PC-3 (cell line): Measurements from ENCODE around the gene LPCAT4. TPM values are rescaled to one million over a fixed set of nuclear protein-coding genes. Genes with fewer than 3 reads are reported as not detected.

ENCODE experiments used
- ATAC-seq: fragments of 200-7000 bp; cut with Tn5 transposase; 2 replicates; pipeline ENCODE4 v1.9.1; 2020; ENCODE audit warnings: mild to moderate bottlenecking, moderate library complexity
- BruUV-seq: library from RNA; stranded (reverse); fragments of 400-500 nt; replicated peaks from 2 replicates; lab custom pipeline; 2021; lab: Mats Ljungman, UMichigan
- CTCF ChIA-PET: fragments of 300-600 bp; sonication (Branson Sonifier 250); formaldehyde crosslinking; loops from one replicate; lab custom pipeline; 2022; ENCODE audit warnings: antibody characterized with exemption; lab: Charles Lee
- POLR2A ChIA-PET: fragments of 300-600 bp; sonication (Branson Sonifier 250); formaldehyde crosslinking; loops from one replicate; lab custom pipeline; 2022; ENCODE audit warnings: antibody characterized with exemption; ENCODE audit not compliant: unreplicated experiment; lab: Charles Lee
- DNase-seq: peaks from one replicate; pipeline ENCODE4 v3.0.0-alpha.2; 2015
- H2AFZ ChIP-seq: fragments of 300-600 bp; sonication (generic); 2 replicates; pipeline ENCODE4 v1.6.0; 2016; ENCODE audit warnings: antibody characterized with exemption, low read length
- H3F3A ChIP-seq: fragments of 300-600 bp; sonication (generic); one replicate; pipeline ENCODE4 v1.6.0; 2017; ENCODE audit warnings: antibody characterized with exemption, low read length, control low read depth, mild to moderate bottlenecking; ENCODE audit not compliant: unreplicated experiment
- H3K27ac ChIP-seq: fragments of 300-600 bp; sonication (generic); 2 replicates; pipeline ENCODE4 v1.5.1; 2016; ENCODE audit warnings: mild to moderate bottlenecking, low read length
- H3K27me3 ChIP-seq: fragments of 300-600 bp; sonication (generic); 2 replicates; pipeline ENCODE4 v1.6.1; 2016; ENCODE audit warnings: low read length, mixed read lengths
- H3K36me3 ChIP-seq: fragments of 300-600 bp; sonication (generic); 2 replicates; pipeline ENCODE4 v1.6.1; 2016; ENCODE audit warnings: low read depth, mixed run types, low read length, mixed read lengths
- H3K4me1 ChIP-seq: fragments of 300-600 bp; sonication (generic); 2 replicates; pipeline ENCODE4 v1.5.1; 2016; ENCODE audit warnings: low read length; ENCODE audit not compliant: insufficient read depth
- H3K4me2 ChIP-seq: fragments of 300-600 bp; sonication (generic); 2 replicates; pipeline ENCODE4 v1.6.0; 2016; ENCODE audit warnings: low read length
- H3K4me3 ChIP-seq: fragments of 300-600 bp; sonication (generic); 2 replicates; pipeline ENCODE4 v1.5.1; 2016; ENCODE audit warnings: mild to moderate bottlenecking, low read length, mixed read lengths
- H3K79me2 ChIP-seq: fragments of 300-600 bp; sonication (generic); 2 replicates; pipeline ENCODE4 v1.6.1; 2017; ENCODE audit warnings: low read length, mixed read lengths
- H3K9ac ChIP-seq: fragments of 300-600 bp; sonication (generic); 2 replicates; pipeline ENCODE4 v1.6.0; 2016; ENCODE audit warnings: mild to moderate bottlenecking, low read length
- H3K9me2 ChIP-seq: fragments of 300-600 bp; sonication (generic); replicated peaks from 2 replicates; pipeline ENCODE4 v1.6.1; 2016; ENCODE audit warnings: mixed run types, low read length, mixed read lengths
- H3K9me3 ChIP-seq: fragments of 300-600 bp; sonication (generic); 2 replicates; pipeline ENCODE4 v1.6.1; 2016; ENCODE audit warnings: low read length, mixed read lengths
- H4K20me1 ChIP-seq: fragments of 300-600 bp; sonication (generic); 2 replicates; pipeline ENCODE4 v1.6.1; 2016; ENCODE audit warnings: low read length, mixed read lengths
- EZH2 ChIP-seq: fragments of 300-600 bp; sonication (generic); IDR thresholded peaks from one replicate; pipeline ENCODE4 v1.6.1; 2017; ENCODE audit warnings: antibody characterized with exemption, mild to moderate bottlenecking, low read length; ENCODE audit not compliant: unreplicated experiment
- EZH2phosphoT487 ChIP-seq: fragments of 300-600 bp; sonication (generic); IDR thresholded peaks from 2 replicates; pipeline ENCODE4 v1.6.1; 2018; ENCODE audit warnings: mild to moderate bottlenecking, antibody characterized with exemption, low read length, borderline replicate concordance
- intact Hi-C: fragments of 100-400 bp; cut with micrococcal nuclease; formaldehyde crosslinking; loops from 2 replicates; pipeline ENCODE4 v1.9.0; 2023
- total RNA-seq: library from RNA; depleted of rRNA; stranded (reverse); fragments of >200 nt; gene quantifications from 2 replicates; pipeline ENCODE4 v1.2.3, GENCODE V29; 2014
- TF ChIP-seq, protein P1 (sequence below): fragments of 300-600 bp; sonication (generic); conservative IDR thresholded peaks from 2 replicates; pipeline ENCODE4 v1.5.1; 2017; ENCODE audit warnings: antibody characterized with exemption, low read depth, mild to moderate bottlenecking, low read length

Gene LPCAT4
- total RNA-seq, 1 experiment from 2014 or later = 37.0 TPM

- Histone ChIP-seq H3K4me2 (no peak overlapping the region), H3K4me3 (no peak overlapping the region), H3K9me2 (no peaks in the 10 kb centered on the region), H2AFZ (no peak overlapping the region), H3K36me3 (no peaks in the 10 kb centered on the region), H3K79me2 (0 out of 2 replicates have a peak, but pooled peaks cover 3% of the 10 kb centered on the region), H3F3A (no peaks in the 10 kb centered on the region), H3K9me3 (no peaks in the 10 kb centered on the region), H4K20me1 (no peaks in the 10 kb centered on the region), H3K4me1 (no peaks in the 10 kb centered on the region), H3K9ac (no peak overlapping the region), H3K27ac (no peak overlapping the region), H3K27me3 (no peaks in the 10 kb centered on the region)
- BruUV-seq = no TSS peak
- ChIA-PET POLR2A (no interaction called here), CTCF (no interaction called here)
- intact Hi-C loops = no loop called here
- TF ChIP-seq, protein P1, sequence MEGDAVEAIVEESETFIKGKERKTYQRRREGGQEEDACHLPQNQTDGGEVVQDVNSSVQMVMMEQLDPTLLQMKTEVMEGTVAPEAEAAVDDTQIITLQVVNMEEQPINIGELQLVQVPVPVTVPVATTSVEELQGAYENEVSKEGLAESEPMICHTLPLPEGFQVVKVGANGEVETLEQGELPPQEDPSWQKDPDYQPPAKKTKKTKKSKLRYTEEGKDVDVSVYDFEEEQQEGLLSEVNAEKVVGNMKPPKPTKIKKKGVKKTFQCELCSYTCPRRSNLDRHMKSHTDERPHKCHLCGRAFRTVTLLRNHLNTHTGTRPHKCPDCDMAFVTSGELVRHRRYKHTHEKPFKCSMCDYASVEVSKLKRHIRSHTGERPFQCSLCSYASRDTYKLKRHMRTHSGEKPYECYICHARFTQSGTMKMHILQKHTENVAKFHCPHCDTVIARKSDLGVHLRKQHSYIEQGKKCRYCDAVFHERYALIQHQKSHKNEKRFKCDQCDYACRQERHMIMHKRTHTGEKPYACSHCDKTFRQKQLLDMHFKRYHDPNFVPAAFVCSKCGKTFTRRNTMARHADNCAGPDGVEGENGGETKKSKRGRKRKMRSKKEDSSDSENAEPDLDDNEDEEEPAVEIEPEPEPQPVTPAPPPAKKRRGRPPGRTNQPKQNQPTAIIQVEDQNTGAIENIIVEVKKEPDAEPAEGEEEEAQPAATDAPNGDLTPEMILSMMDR = no peak
- no peak for TF ChIP-seq EZH2phosphoT487
- no peak for TF ChIP-seq EZH2
- ATAC-seq (no peak), DNase-seq (no peak)
Observed at GRCh38 chr15:34325368-34325767, 41.6 kb downstream of the LPCAT4 start.

DNA sequence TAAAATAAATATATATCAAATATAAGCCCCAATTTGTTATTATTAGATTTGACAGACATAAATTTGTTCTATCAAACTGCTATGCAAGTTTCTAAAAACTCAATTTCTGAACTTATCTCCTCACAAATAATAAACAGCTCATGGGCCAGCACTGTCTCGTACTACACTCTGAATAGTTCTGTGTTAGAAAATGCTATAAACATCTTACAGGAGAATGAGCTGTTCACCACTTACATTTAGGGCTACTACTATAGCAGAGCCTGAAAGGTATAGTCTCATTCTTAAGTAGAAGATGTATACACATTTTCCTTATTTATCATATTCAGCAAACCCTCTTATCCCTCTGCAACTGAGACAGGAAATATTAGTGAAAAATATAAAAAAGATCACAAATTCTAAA lies 42.1 kb downstream of the LPCAT4 start:
- Histone ChIP-seq H3K9ac (no peak overlapping the region), H2AFZ (no peak overlapping the region), H3K4me3 (no peak overlapping the region), H3K9me3 (no peaks in the 10 kb centered on the region), H3K4me1 (no peaks in the 10 kb centered on the region), H3K79me2 (peaks cover 3% of the 10 kb centered on the region; the same call in 1 of the 2 replicates), H3K4me2 (no peak overlapping the region), H3K27me3 (no peaks in the 10 kb centered on the region), H4K20me1 (no peaks in the 10 kb centered on the region), H3F3A (no peaks in the 10 kb centered on the region), H3K9me2 (no peaks in the 10 kb centered on the region), H3K36me3 (no peaks in the 10 kb centered on the region), H3K27ac (no peak overlapping the region)
- POLR2A ChIA-PET = no interaction called here
- CTCF ChIA-PET = no interaction called here
- no TSS peak for BruUV-seq
- ATAC-seq (no peak), DNase-seq (no peak)
- TF ChIP-seq EZH2phosphoT487 (no peak), EZH2 (no peak)
- TF ChIP-seq, protein P1 = no peak
- intact Hi-C loops = no loop called here

DNA sequence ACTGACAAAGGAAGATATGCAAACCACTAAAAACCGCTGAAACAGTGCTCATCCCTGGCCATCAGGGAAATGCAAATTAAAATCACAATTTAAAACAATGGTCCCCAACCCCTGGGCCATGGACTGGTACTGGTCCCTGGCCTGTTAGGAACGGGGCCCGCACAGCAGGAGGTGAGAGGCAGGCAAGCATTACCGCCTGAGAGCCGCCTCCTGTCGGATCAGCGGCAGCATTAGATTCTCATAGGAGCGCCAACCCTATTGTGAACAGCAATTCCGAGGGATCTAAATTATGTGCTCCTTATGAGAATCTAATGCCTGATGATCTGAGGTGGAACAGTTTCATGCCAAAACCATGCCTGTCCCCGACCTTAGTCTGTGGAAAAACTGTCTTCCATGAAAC lies 43.8 kb downstream of the LPCAT4 start:
- CTCF ChIA-PET = no interaction called here

More for the DNA sequence above, 43.8 kb downstream of the LPCAT4 start:
- H3K79me2 ChIP-seq = peaks cover 1% of the 10 kb centered on the region; the same call in 1 of the 2 replicates
- no peak overlapping the region for H3K9ac ChIP-seq
- no peaks in the 10 kb centered on the region for H3K27me3 ChIP-seq
- H4K20me1 ChIP-seq = no peaks in the 10 kb centered on the region
- no peaks in the 10 kb centered on the region for H3K36me3 ChIP-seq
- H3K27ac ChIP-seq = no peak overlapping the region
- no TSS peak for BruUV-seq
- H2AFZ ChIP-seq = no peak overlapping the region
- no peak for DNase-seq
- ATAC-seq = no peak
- H3K9me3 ChIP-seq = no peaks in the 10 kb centered on the region
- no peak overlapping the region for H3K4me3 ChIP-seq
- no peak for TF ChIP-seq EZH2
- TF ChIP-seq, protein P1 = no peak
- TF ChIP-seq EZH2phosphoT487 = no peak
- intact Hi-C loops = no loop called here
- no peaks in the 10 kb centered on the region for H3K9me2 ChIP-seq
- POLR2A ChIA-PET = no interaction called here
- no peak overlapping the region for H3K4me2 ChIP-seq
- H3K4me1 ChIP-seq = peaks cover 7% of the 10 kb centered on the region
- H3F3A ChIP-seq = no peaks in the 10 kb centered on the region
